ENCODE measurements around the gene RFNG. TPM values are rescaled to one million over a fixed set of nuclear protein-coding genes. Genes with fewer than 3 reads are reported as not detected.

The RFNG gene
- total RNA-seq, 1 experiment from 2014 or later: 40.4 TPM

DNA sequence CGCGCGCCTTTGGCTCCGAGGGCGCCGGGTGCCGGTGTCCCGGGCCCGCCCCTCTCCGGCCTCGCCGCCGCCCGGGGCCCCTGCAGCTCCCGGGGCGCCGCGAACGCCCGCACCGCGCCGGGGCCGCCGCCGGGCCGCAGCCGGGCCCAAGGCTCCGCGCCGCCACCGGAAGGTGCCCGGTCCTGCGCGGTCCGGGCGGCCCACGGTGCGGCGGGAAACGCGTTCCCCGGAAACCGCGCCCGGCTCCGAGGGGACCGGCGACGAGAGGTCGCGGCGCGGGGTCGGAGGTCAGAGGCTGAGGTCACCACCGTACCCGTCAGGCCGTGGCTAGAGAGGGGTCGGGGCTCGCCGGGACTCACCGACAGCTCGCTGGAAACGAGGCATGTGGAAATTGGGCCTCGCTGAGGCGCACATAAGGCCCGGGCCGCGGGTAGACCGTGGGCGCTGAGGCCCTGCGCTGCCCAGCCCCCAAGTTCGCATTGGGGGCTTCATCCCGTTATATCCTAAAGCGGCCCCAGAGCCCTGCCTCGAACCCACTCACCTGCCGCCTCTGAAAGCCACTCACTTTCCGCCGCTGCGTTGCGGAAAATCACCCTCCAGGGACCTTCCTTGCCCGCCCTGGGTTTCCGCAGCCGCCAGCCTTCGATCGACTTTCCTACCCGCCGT, 14.2 kb upstream of the RFNG start, which contains the start of gene DUS1L:
Gene DUS1L, minus strand, starts transcription at position 167 of the 666 bp plus-strand sequence. CDS start 745 bp downstream, outside the sequence.
- ChIA-PET CTCF (interaction anchor here (0.6 kb wide), 2 partner anchors 28 to 105 kb away, joined by 3 read pairs; partner anchors contain the start of gene DCXR), POLR2A (ENCODE audit: unreplicated experiment) (interaction anchor here (1.2 kb wide), 1 partner anchor 28 kb away, joined by 5 read pairs; the partner anchor contains the start of gene DCXR)
- intact Hi-C loops (cut with micrococcal nuclease; ENCODE audit: unreplicated experiment): no loop called here
- Histone ChIP-seq H3F3A (ENCODE audit: insufficient read depth, low read depth) (no peaks in the 10 kb centered on the region), H2AFZ (peak within 1 kb of the TSS; percentile 92), H3K27ac (no peak within 1 kb of the TSS), H3K4me3 (peak within 1 kb of the TSS; percentile 71), H3K9me3 (ENCODE audit: insufficient read depth, low read depth) (no peaks in the 10 kb centered on the region), H4K20me1 (ENCODE audit: insufficient read depth) (no peaks in the 10 kb centered on the region), H3K9me2 (ENCODE audit: insufficient read depth) (no peaks in the 10 kb centered on the region), H3K27me3 (ENCODE audit: insufficient read depth, low read depth) (no peaks in the 10 kb centered on the region), H3K79me2 (ENCODE audit: low read depth) (peaks cover 17% of the 10 kb centered on the region; the same call in 1 of the 2 replicates), H3K4me2 (peak within 1 kb of the TSS; percentile 89), H3K4me1 (replicated peaks; ENCODE audit: insufficient read depth) (peaks cover 9% of the 10 kb centered on the region; the same call in 1 of the 2 replicates), H3K36me3 (ENCODE audit: low read depth) (no peaks in the 10 kb centered on the region)
- peak in 1 of 2 experiments; percentile 54 for DNase-seq
- BruUV-seq (replicated peaks): no TSS peak
- TF ChIP-seq CTCF (conservative IDR thresholded peaks at IDR 0.05) (no peak), EZH2 (IDR thresholded peaks at IDR 0.05; ENCODE audit: low read depth) (no peak)

- Histone ChIP-seq H3K9me3 (ENCODE audit: insufficient read depth, low read depth) (no peaks in the 10 kb centered on the region), H3K9me2 (ENCODE audit: insufficient read depth) (no peaks in the 10 kb centered on the region), H2AFZ (peak overlapping the region; percentile 64; the same call in 1 of the 2 replicates), H4K20me1 (ENCODE audit: insufficient read depth) (no peaks in the 10 kb centered on the region), H3K27me3 (ENCODE audit: insufficient read depth, low read depth) (no peaks in the 10 kb centered on the region), H3K79me2 (ENCODE audit: low read depth) (peaks cover 17% of the 10 kb centered on the region; the same call in 1 of the 2 replicates), H3K36me3 (ENCODE audit: low read depth) (no peaks in the 10 kb centered on the region), H3F3A (ENCODE audit: insufficient read depth, low read depth) (no peaks in the 10 kb centered on the region), H3K27ac (no peak overlapping the region), H3K4me2 (peak overlapping the region; percentile 89), H3K4me1 (replicated peaks; ENCODE audit: insufficient read depth) (peaks cover 9% of the 10 kb centered on the region; the same call in 1 of the 2 replicates), H3K4me3 (peak overlapping the region; percentile 71)
- intact Hi-C loops (cut with micrococcal nuclease; ENCODE audit: unreplicated experiment): no loop called here
- ChIA-PET POLR2A (ENCODE audit: unreplicated experiment) (interaction anchor here (1.2 kb wide), 1 partner anchor 27 kb away, joined by 5 read pairs; the partner anchor contains the start of gene DCXR), CTCF (interaction anchor here (0.6 kb wide), 2 partner anchors 28 to 105 kb away, joined by 3 read pairs; partner anchors contain the start of gene DCXR)
- no TSS peak for BruUV-seq (replicated peaks)
- DNase-seq: no peak
- TF ChIP-seq CTCF (conservative IDR thresholded peaks at IDR 0.05) (no peak), EZH2 (IDR thresholded peaks at IDR 0.05; ENCODE audit: low read depth) (no peak)
Observed at GRCh38 chr17:82065193-82065637, 13.6 kb upstream of the RFNG start.

- H3K79me2 ChIP-seq (ENCODE audit: low read depth): peaks cover 17% of the 10 kb centered on the region; the same call in 1 of the 2 replicates
- intact Hi-C loops (cut with micrococcal nuclease; ENCODE audit: unreplicated experiment): no loop called here
Observed at GRCh38 chr17:82064433-82065192, 13.0 kb upstream of the RFNG start.

More at GRCh38 chr17:82064433-82065192, 13.0 kb upstream of the RFNG start:
- no peaks in the 10 kb centered on the region for H3F3A ChIP-seq (ENCODE audit: insufficient read depth, low read depth)
- no peaks in the 10 kb centered on the region for H3K9me2 ChIP-seq (ENCODE audit: insufficient read depth)
- CTCF ChIA-PET: interaction anchor here (0.9 kb wide), 1 partner anchor 27 kb away, joined by 3 read pairs; the partner anchor contains the start of gene DCXR
- H3K4me3 ChIP-seq: peak overlapping the region; percentile 71
- no peak overlapping the region for H3K27ac ChIP-seq
- no peaks in the 10 kb centered on the region for H3K36me3 ChIP-seq (ENCODE audit: low read depth)
- POLR2A ChIA-PET (ENCODE audit: unreplicated experiment): interaction anchor here (0.7 to 1.2 kb wide), 2 partner anchors 27 to 177 kb away, joined by 3 to 5 read pairs; partner anchors contain the start of gene DCXR
- H3K27me3 ChIP-seq (ENCODE audit: insufficient read depth, low read depth): no peaks in the 10 kb centered on the region
- H3K4me1 ChIP-seq (replicated peaks; ENCODE audit: insufficient read depth): peaks cover 9% of the 10 kb centered on the region; the same call in 1 of the 2 replicates
- TSS peak; percentile 42 for BruUV-seq (replicated peaks)
- TF ChIP-seq EZH2 (IDR thresholded peaks at IDR 0.05; ENCODE audit: low read depth): no peak
- TF ChIP-seq CTCF (conservative IDR thresholded peaks at IDR 0.05): no peak
- no peaks in the 10 kb centered on the region for H3K9me3 ChIP-seq (ENCODE audit: insufficient read depth, low read depth)
- H4K20me1 ChIP-seq (ENCODE audit: insufficient read depth): no peaks in the 10 kb centered on the region
- H3K4me2 ChIP-seq: peak overlapping the region; percentile 89
- peak; percentile 38 to 73 for DNase-seq
- H2AFZ ChIP-seq: peak overlapping the region; percentile 64; the same call in 1 of the 2 replicates

Data from PC-9 (cell line).